Measurements from ENCODE around the gene BAIAP2L2.
"Not testable (repeated sequence)": the region's sequence is repeated elsewhere in the genome, so short reads cannot be mapped to it uniquely, and the experiment has no call there.

BAIAP2L2 gene

DNA sequence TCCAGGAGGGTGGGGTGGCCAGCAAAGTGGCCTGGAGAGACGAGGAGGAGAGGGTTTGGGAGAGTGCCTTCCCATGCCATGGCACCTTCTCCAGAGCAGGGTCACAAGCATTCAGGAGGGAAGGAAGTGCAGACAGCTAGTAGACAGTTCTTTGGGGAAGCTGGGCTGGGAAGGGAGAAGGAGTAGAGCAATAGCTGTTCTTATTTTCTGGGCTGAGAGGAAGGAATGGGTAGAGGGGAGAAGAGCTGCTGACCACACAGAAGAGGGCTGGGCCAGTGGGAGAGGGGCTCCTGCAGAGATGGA is 68.0 kb downstream of the BAIAP2L2 start:
- TF ChIP-seq ZFX (IDR thresholded peaks at IDR 0.05; ENCODE audit: borderline replicate concordance) = no peak
- TF ChIP-seq, protein P1, sequence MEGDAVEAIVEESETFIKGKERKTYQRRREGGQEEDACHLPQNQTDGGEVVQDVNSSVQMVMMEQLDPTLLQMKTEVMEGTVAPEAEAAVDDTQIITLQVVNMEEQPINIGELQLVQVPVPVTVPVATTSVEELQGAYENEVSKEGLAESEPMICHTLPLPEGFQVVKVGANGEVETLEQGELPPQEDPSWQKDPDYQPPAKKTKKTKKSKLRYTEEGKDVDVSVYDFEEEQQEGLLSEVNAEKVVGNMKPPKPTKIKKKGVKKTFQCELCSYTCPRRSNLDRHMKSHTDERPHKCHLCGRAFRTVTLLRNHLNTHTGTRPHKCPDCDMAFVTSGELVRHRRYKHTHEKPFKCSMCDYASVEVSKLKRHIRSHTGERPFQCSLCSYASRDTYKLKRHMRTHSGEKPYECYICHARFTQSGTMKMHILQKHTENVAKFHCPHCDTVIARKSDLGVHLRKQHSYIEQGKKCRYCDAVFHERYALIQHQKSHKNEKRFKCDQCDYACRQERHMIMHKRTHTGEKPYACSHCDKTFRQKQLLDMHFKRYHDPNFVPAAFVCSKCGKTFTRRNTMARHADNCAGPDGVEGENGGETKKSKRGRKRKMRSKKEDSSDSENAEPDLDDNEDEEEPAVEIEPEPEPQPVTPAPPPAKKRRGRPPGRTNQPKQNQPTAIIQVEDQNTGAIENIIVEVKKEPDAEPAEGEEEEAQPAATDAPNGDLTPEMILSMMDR (IDR thresholded peaks at IDR 0.05) = no peak

DNA sequence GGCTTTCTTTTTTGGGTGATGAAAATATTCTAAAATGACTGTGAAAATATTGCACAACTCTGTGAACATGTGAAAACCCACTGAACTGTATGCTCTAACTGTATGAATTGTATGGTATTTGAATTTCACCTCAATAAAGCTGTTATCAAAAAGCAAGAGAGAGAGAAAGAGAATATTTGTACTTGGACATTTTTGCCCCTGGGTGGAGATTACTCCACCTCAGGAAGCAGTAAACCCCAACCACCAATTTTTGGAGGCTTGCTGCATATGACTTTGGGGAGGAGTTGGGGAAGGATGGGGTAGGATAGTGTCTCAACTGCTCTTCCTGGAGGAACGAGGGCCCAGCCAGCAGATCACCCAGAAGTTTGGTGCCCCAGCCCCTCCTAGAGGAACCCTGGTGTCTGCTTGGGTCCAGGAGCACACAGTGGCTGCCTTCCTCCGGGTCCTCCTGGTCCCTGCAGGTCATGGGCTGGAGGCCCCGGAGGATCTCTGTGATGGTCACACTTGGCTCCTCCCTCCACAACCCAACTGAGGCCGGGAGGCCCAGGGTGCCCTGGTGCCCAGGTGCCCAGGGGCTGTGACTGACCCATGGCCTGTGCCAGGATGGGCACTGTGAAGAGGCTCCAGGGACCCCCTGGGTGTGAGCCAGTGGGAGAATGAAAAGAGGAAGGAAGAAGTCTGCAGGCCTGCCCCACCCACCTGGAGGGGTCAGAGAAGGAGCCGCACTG is 68.6 kb downstream of the BAIAP2L2 start:
- no peak for TF ChIP-seq ZFX (IDR thresholded peaks at IDR 0.05; ENCODE audit: borderline replicate concordance)
- TF ChIP-seq, protein P1 (IDR thresholded peaks at IDR 0.05) = no peak
- H3K27ac ChIP-seq = no peak overlapping the region

More for the DNA sequence above, 68.0 kb downstream of the BAIAP2L2 start:
- H3K27ac ChIP-seq = no peak overlapping the region

DNA sequence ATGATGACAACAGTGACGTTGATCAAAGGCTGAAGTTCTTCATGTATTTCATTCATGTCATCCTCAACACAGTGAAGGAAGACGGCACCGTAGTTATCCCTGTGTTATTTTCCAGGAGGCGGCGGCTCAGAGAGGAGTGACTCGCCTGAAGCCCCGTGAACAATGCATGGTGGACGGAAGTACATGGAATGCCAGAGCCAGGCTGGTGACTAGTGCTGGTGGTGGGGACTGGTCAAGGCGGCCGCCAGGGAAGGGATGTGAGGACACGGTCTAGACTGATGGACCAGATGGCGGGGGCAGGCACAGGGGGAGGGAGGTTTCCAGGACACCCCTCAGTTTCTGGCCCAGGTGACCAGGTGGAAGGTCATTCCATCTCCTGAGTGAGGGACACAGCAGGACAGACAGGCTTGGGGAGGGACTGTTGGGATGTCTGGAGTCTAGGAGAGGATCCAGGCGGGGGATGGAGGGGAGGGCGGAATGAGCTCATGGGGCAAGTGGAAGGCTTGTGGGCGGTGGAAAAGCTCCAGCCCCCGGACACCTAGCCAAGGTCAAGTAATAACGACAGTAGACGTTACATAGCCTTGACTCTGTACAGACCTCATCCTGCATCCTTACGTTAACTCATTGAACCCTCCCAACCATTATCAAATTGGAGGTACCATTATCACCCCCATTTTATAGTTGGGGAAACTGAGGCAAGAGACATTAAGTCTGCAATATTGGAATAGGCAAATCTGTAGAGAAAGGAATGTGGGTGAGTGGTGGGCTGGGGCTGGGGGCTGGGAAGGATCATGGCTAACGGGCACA is 69.3 kb downstream of the BAIAP2L2 start:
- no peak overlapping the region for H3K27ac ChIP-seq
- TF ChIP-seq, protein P1 (IDR thresholded peaks at IDR 0.05) = no peak
- no peak for TF ChIP-seq ZFX (IDR thresholded peaks at IDR 0.05; ENCODE audit: borderline replicate concordance)

DNA sequence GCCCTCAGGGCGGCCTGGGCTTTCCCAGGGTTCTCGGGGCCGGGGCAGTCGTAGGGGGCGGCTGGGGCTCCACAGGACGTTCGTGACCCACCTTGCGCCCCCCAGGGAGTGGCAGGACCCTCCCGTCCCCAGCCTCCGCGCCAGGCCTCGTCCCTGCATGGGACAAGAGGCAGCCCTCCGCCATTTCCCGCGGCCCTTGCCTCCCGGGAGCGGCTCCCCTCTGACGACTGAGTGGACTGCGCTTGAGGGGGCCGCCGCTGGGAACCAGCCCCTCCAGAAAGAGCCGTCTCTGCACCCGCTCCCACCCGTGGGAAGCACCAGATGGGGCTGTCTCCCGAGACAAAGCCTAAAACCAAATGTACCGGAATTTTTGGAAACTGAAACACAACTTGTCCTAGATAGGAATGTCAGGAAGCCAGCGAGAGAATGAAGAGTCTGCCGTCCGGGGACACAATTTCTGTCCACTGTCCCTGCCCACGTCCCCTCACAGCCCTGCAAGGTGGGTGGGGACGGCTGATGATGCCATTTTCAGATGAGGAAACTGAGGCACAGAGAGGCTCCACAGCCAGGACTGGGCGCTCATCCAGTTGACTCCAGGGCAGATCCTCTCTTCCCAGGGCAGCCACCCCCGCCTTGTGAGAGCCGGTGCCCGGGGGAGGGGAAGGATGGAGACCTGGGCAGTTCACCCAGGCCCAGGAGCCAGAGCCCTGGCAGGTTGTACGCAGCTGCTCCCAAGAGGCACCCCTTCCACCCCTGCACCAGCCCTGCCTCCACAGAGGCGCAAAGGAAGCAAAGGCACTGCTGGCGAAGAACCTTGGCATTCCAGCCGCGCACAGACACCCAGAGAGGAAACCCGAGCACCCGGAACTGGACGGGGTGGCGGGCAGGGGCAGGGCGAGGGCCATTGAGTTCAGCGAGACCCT is 71.3 kb downstream of the BAIAP2L2 start:
- H3K27ac ChIP-seq = no peak overlapping the region
- TF ChIP-seq, protein P1 (IDR thresholded peaks at IDR 0.05) = no peak
- TF ChIP-seq ZFX (IDR thresholded peaks at IDR 0.05; ENCODE audit: borderline replicate concordance) = no peak

DNA sequence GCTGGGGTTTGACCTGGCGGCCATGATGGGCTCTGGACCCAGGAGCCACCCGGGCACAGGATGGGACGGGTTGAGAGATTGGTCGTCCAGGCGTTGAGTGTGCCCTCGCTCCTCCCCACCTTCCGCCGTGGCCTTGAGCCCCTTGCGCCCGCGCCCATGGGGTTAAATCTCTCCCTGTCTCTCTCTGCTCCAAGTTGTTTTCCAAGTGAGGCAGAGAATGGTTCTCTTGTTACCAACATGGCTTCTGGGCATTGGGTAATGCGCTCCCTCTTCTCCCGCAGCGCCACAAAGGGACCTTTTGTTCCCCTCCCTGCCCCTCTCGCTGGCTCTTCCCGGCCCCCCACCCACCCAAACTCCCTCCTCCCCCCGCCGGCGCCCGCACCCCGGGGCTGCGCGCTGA is 72.1 kb downstream of the BAIAP2L2 start:
- H3K27ac ChIP-seq = no peak overlapping the region
- TF ChIP-seq, protein P1 (IDR thresholded peaks at IDR 0.05) = no peak
- no peak for TF ChIP-seq ZFX (IDR thresholded peaks at IDR 0.05; ENCODE audit: borderline replicate concordance)

DNA sequence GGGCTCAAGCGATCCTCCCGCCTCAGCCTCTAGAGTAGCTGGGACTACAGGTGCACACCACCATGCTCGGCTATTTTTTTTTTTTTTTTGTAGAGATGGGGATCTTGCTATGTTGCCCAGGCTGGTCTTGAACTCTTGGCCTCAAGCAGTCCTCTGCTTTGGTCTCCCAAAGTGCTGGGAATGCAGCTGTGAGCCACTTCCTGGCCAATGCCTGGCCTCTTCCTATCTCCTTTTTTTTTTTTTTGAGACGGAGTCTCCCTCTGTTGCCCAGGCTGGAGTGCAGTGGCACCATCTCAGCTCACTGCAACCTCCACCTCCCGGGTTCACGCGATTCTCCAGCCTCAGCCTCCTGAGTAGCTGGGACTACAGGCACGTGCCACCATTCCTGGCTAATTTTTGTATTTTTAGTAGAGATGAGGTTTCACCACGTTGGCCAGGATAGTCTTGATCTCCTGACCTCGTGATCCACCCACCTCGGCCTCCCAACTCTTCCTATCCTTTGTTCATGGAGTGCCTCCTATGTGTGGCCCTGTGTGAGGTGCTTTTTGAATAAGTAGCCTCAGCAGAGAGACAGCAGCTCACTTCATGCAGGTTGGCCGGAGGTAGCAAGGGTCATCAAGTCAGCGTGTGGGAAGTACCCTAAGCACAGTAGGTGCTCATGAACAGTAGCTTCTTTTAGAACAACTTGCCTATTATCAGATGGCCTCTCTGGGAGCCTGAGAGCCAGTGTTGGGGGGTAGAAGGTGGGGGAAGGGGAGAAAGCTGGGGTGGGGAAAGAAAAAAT is 72.9 kb downstream of the BAIAP2L2 start:
- H3K27ac ChIP-seq = not testable (repeated sequence)

Measured in 22Rv1 (cell line).